K562 (cell line): Measurements from ENCODE around the gene HSDL1. TPM values are rescaled to one million over a fixed set of nuclear protein-coding genes. Genes with fewer than 3 reads are reported as not detected.
A peak's percentile ranks its signal among the peaks of the same experiment; 100 is the strongest.

Experiments used
- FUS ChIP-seq: fragments of 200-400 bp; formaldehyde crosslinking; optimal IDR thresholded peaks from 2 replicates; pipeline ENCODE3; 2017; ENCODE audit warnings: low read depth, low read length
- IRF2 ChIP-seq: sonication (generic); formaldehyde crosslinking; IDR thresholded peaks from 2 replicates; pipeline ENCODE4 v1.8.1; 2022; ENCODE audit warnings: mild to moderate bottlenecking, missing genetic modification reagents
- KDM4B ChIP-seq, 2 experiments: fragments of 450-650 bp in 1 of 2; sonication (generic) in 1 of 2; IDR thresholded peaks; 2 replicates each; pipeline ENCODE4 v1.6.1; 2016 to 2017; ENCODE audit warnings: borderline replicate concordance in 2 of 2, antibody characterized with exemption in 1 of 2, low read depth in 1 of 2, mild to moderate bottlenecking in 1 of 2
- NEUROD1 ChIP-seq: fragments of 150-350 bp; IDR thresholded peaks from 2 replicates; pipeline ENCODE4 v1.6.1; 2014; ENCODE audit warnings: borderline replicate concordance, low read length, low read depth; ENCODE audit not compliant: partially characterized antibody
- TRIM28 ChIP-seq: fragments of 450-650 bp; IDR thresholded peaks from 2 replicates; pipeline ENCODE4 v1.6.1; 2017
- XRCC4 ChIP-seq: IDR thresholded peaks from one replicate; pipeline ENCODE4 v1.6.1; 2011; ENCODE audit not compliant: insufficient read depth, insufficient read length; ENCODE audit errors: extremely low read depth
- ZNF24 ChIP-seq: fragments of 450-650 bp; IDR thresholded peaks from 2 replicates; pipeline ENCODE4 v1.6.1; 2016
- polyA plus RNA-seq, 8 experiments: library from polyadenylated mRNA; depleted of rRNA in 4 of 8; stranded (reverse) in 5 of 8; unstranded in 3 of 8; fragments of >200 nt; fragmentation: Nextera tagmentation in 2 of 8; fragmentation: Illumina TruSeq in 1 of 8; extraction: Ambion mirVana in 2 of 8; extraction: Trizol in 1 of 8; gene quantifications; 2 replicates each; pipeline versions ENCODE4 v1.2.1 to v1.2.3, GENCODE V29; 2011 to 2014; ENCODE audit warnings: inconsistent platforms in 1 of 8, missing spikeins in 1 of 8
- total RNA-seq, 7 experiments: library from RNA; depleted of rRNA in 6 of 7; stranded (reverse); fragments of >200 nt in 6 of 7; fragmentation: Illumina TruSeq in 2 of 7; extraction: Trizol in 2 of 7; gene quantifications; 2 replicates each; pipeline versions ENCODE4 v1.2.1 to v1.2.3, GENCODE V29; 2011 to 2021; ENCODE audit warnings: low replicate concordance in 1 of 7
- TF ChIP-seq, protein P1 (sequence below): fragments of 250-450 bp; sonication (Bioruptor Pico); IDR thresholded peaks from 2 replicates; pipeline ENCODE4 v1.5.0; 2021; ENCODE audit warnings: mild to moderate bottlenecking, borderline replicate concordance
- TF ChIP-seq, protein P2 (sequence below): sonication (generic); formaldehyde crosslinking; IDR thresholded peaks from 2 replicates; pipeline ENCODE4 v1.9.0; 2022; ENCODE audit warnings: mild to moderate bottlenecking, missing genetic modification reagents
- TF ChIP-seq, protein P3 (sequence below), 3 experiments: fragments of 200-800 bp in 1 of 3; sonication (Bioruptor generic) in 1 of 3; sonication (generic) in 1 of 3; formaldehyde crosslinking in 1 of 3; IDR thresholded peaks; 2 replicates each; pipeline versions ENCODE4 v1.6.1 to v1.8.0; 2016 to 2022; ENCODE audit warnings: mild to moderate bottlenecking in 2 of 3, missing compliant biosample characterization in 2 of 3, missing genetic modification characterization in 2 of 3, missing genetic modification reagents in 1 of 3
- TF ChIP-seq, protein P4 (sequence below), 3 experiments: IDR thresholded peaks in 2 of 3; conservative IDR thresholded peaks in 1 of 3; 2 replicates each; pipeline ENCODE4 v1.5.1; 2011 to 2012; ENCODE audit warnings: low read length in 3 of 3, mild to moderate bottlenecking in 3 of 3, control low read depth in 2 of 3, improper control_type of control experiment in 1 of 3, inconsistent platforms in 1 of 3, low read depth in 1 of 3, mixed read lengths in 1 of 3, moderate library complexity in 1 of 3; ENCODE audit not compliant: insufficient read depth in 2 of 3
- TF ChIP-seq, protein P5 (sequence below): sonication (generic); formaldehyde crosslinking; IDR thresholded peaks from 2 replicates; pipeline ENCODE4 v1.8.0; 2023; ENCODE audit warnings: mild to moderate bottlenecking, missing genetic modification reagents

The HSDL1 gene
- total and polyA plus RNA-seq, 9 of the 15 experiments (the other 6 are each of a cell fraction or from before 2014, with no cell fraction given): 14.8 to 41.2 (median 27.7) TPM

DNA sequence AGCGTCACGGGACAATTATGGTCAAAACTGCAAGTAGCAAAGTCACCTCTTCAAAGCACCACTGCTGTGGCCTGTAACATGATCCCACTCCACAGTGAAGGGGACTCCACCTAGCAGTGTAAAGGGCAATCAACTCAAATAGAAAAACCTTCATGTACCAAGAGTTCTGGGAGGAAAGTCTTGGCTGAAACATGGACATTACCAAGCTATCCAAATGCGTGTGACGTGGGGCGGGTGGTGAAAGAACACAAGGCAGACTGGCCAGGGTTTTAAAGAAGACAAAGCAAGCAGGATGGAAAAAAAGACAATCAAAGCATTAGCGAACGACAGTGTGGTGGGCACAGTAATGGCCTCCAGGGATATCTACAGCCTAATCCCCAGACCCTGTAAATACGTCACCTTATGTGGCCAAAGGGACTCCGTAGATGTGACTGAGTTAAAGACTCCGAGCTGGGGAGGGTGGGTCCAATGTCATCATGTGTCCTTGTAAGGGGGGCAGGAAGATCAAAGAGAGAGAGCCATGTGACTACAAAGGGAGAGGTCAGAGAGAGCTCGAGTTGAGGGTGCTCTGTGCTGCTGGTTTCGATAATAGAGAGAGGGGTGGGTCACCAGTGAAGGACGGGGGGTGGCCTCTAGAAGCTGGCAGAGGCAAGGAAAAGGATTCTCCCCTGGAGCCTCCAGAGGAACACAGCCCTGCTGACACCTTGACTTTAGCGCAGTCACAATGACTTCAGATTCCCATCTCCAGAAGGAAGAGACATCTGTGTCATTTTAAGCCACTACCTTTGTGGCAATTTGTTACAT is 6.0 kb downstream of the HSDL1 start (continued):
- TF ChIP-seq, protein P1, sequence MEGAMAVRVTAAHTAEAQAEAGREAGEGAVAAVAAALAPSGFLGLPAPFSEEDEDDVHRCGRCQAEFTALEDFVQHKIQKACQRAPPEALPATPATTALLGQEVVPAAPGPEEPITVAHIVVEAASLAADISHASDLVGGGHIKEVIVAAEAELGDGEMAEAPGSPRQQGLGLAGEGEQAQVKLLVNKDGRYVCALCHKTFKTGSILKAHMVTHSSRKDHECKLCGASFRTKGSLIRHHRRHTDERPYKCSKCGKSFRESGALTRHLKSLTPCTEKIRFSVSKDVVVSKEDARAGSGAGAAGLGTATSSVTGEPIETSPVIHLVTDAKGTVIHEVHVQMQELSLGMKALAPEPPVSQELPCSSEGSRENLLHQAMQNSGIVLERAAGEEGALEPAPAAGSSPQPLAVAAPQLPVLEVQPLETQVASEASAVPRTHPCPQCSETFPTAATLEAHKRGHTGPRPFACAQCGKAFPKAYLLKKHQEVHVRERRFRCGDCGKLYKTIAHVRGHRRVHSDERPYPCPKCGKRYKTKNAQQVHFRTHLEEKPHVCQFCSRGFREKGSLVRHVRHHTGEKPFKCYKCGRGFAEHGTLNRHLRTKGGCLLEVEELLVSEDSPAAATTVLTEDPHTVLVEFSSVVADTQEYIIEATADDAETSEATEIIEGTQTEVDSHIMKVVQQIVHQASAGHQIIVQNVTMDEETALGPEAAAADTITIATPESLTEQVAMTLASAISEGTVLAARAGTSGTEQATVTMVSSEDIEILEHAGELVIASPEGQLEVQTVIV (CRISPR knock-in tag): no peak
- TF ChIP-seq IRF2 (CRISPR knock-in tag) (no peak), ZNF24 (0 out of 2 replicates have a peak, but pooled peaks have one; percentile 47), KDM4B (IDR thresholded peaks at IDR 0.05; ENCODE audit: borderline replicate concordance in 2 of 2, low read depth in 1 of 2) (0 out of 4 replicates have a peak, but pooled peaks of 1 of the 2 experiments have one; percentile 39), TRIM28 (0 out of 2 replicates have a peak, but pooled peaks have one; percentile 44), XRCC4 (no peak), NEUROD1 (peak; percentile 35), FUS (no peak)
- TF ChIP-seq, protein P2, sequence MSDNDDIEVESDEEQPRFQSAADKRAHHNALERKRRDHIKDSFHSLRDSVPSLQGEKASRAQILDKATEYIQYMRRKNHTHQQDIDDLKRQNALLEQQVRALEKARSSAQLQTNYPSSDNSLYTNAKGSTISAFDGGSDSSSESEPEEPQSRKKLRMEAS (CRISPR knock-in tag): peak; percentile 58
- TF ChIP-seq, protein P3, sequence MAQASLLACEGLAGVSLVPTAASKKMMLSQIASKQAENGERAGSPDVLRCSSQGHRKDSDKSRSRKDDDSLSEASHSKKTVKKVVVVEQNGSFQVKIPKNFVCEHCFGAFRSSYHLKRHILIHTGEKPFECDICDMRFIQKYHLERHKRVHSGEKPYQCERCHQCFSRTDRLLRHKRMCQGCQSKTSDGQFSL (CRISPR knock-in tag; IDR thresholded peaks at IDR 0.05): no peak
- TF ChIP-seq, protein P3 (tag; IDR thresholded peaks at IDR 0.05): no peak; a peak in 1 of 4 replicates
- TF ChIP-seq, protein P4, sequence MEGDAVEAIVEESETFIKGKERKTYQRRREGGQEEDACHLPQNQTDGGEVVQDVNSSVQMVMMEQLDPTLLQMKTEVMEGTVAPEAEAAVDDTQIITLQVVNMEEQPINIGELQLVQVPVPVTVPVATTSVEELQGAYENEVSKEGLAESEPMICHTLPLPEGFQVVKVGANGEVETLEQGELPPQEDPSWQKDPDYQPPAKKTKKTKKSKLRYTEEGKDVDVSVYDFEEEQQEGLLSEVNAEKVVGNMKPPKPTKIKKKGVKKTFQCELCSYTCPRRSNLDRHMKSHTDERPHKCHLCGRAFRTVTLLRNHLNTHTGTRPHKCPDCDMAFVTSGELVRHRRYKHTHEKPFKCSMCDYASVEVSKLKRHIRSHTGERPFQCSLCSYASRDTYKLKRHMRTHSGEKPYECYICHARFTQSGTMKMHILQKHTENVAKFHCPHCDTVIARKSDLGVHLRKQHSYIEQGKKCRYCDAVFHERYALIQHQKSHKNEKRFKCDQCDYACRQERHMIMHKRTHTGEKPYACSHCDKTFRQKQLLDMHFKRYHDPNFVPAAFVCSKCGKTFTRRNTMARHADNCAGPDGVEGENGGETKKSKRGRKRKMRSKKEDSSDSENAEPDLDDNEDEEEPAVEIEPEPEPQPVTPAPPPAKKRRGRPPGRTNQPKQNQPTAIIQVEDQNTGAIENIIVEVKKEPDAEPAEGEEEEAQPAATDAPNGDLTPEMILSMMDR (IDR thresholded peaks at IDR 0.05 in 2 of 3, conservative IDR thresholded peaks at IDR 0.05 in 1 of 3; ENCODE audit: insufficient read depth in 2 of 3, low read depth in 1 of 3, low read length in 3 of 3): peak in 1 of 3 experiments; percentile 19; a peak in 1 of 6 replicates
- TF ChIP-seq, protein P5, sequence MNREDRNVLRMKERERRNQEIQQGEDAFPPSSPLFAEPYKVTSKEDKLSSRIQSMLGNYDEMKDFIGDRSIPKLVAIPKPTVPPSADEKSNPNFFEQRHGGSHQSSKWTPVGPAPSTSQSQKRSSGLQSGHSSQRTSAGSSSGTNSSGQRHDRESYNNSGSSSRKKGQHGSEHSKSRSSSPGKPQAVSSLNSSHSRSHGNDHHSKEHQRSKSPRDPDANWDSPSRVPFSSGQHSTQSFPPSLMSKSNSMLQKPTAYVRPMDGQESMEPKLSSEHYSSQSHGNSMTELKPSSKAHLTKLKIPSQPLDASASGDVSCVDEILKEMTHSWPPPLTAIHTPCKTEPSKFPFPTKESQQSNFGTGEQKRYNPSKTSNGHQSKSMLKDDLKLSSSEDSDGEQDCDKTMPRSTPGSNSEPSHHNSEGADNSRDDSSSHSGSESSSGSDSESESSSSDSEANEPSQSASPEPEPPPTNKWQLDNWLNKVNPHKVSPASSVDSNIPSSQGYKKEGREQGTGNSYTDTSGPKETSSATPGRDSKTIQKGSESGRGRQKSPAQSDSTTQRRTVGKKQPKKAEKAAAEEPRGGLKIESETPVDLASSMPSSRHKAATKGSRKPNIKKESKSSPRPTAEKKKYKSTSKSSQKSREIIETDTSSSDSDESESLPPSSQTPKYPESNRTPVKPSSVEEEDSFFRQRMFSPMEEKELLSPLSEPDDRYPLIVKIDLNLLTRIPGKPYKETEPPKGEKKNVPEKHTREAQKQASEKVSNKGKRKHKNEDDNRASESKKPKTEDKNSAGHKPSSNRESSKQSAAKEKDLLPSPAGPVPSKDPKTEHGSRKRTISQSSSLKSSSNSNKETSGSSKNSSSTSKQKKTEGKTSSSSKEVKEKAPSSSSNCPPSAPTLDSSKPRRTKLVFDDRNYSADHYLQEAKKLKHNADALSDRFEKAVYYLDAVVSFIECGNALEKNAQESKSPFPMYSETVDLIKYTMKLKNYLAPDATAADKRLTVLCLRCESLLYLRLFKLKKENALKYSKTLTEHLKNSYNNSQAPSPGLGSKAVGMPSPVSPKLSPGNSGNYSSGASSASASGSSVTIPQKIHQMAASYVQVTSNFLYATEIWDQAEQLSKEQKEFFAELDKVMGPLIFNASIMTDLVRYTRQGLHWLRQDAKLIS (CRISPR knock-in tag): peak; percentile 73
